Measurements from ENCODE around the gene BLMH. TPM values are rescaled to one million over a fixed set of nuclear protein-coding genes. Genes with fewer than 3 reads are reported as not detected.

Gene BLMH
- total and polyA plus RNA-seq, 2 donors from 2014 or later = 30.5 to 32.5 TPM

GRCh38 chr17:30234964-30235363, 56.8 kb downstream of the BLMH start:
- Histone ChIP-seq H3K4me3 (ENCODE audit: low read length in 3 of 3) (peak overlapping the region in 1 of 3 donors; percentile 62), H3K4me1 (ENCODE audit: control insufficient read depth in 2 of 3, insufficient read depth in 2 of 3, low read depth in 1 of 3, low read length in 3 of 3) (peaks cover 0 to 6% (median 0%) of the 10 kb centered on the region in 3 donors), H3K9me3 (ENCODE audit: control insufficient read depth in 2 of 3, insufficient read depth in 1 of 3, low read length in 3 of 3) (no peaks in the 10 kb centered on the region), H3K27me3 (ENCODE audit: control insufficient read depth, insufficient read depth, low read length) (peaks cover 6% of the 10 kb centered on the region), H3K27ac (ENCODE audit: low read depth in 2 of 2, low read length in 2 of 2) (no peak overlapping the region), H3K9ac (ENCODE audit: low read length in 3 of 3) (no peak overlapping the region), H3K36me3 (ENCODE audit: control insufficient read depth in 2 of 3, insufficient read depth in 3 of 3, low read length in 3 of 3) (no peaks in the 10 kb centered on the region)
- no peak for TF ChIP-seq CTCF (IDR thresholded peaks at IDR 0.05; ENCODE audit: borderline replicate concordance, extremely low read depth, insufficient read depth)
- DNase-seq (peak in 3 of 5 donors; percentile 21 to 62 (median 58)), FAIRE-seq (no peak)
- intact Hi-C loops (cut with DNase I) = no loop called here

- no peak for TF ChIP-seq CTCF (IDR thresholded peaks at IDR 0.05; ENCODE audit: borderline replicate concordance, extremely low read depth, insufficient read depth)
- H3K4me1 ChIP-seq (ENCODE audit: control insufficient read depth in 2 of 3, insufficient read depth in 2 of 3, low read depth in 1 of 3, low read length in 3 of 3) = peaks cover 0 to 6% (median 0%) of the 10 kb centered on the region in 3 donors
- H3K27ac ChIP-seq (ENCODE audit: low read depth in 2 of 2, low read length in 2 of 2) = no peak overlapping the region
- H3K27me3 ChIP-seq (ENCODE audit: control insufficient read depth, insufficient read depth, low read length) = peaks cover 6% of the 10 kb centered on the region
- no peaks in the 10 kb centered on the region for H3K36me3 ChIP-seq (ENCODE audit: control insufficient read depth in 2 of 3, insufficient read depth in 3 of 3, low read length in 3 of 3)
- FAIRE-seq (no peak), DNase-seq (no peak)
- intact Hi-C loops (cut with DNase I) = no loop called here
- H3K9me3 ChIP-seq (ENCODE audit: control insufficient read depth in 2 of 3, insufficient read depth in 1 of 3, low read length in 3 of 3) = no peaks in the 10 kb centered on the region
- no peak overlapping the region for H3K4me3 ChIP-seq (ENCODE audit: low read length in 3 of 3)
- H3K9ac ChIP-seq (ENCODE audit: low read length in 3 of 3) = no peak overlapping the region
Observed at GRCh38 chr17:30234296-30234695, 57.4 kb downstream of the BLMH start.

- Histone ChIP-seq H3K9ac (ENCODE audit: low read length in 3 of 3) (no peak overlapping the region), H3K4me3 (ENCODE audit: low read length in 3 of 3) (no peak overlapping the region), H3K27me3 (ENCODE audit: control insufficient read depth, insufficient read depth, low read length) (peaks cover 6% of the 10 kb centered on the region), H3K36me3 (ENCODE audit: control insufficient read depth in 2 of 3, insufficient read depth in 3 of 3, low read length in 3 of 3) (no peaks in the 10 kb centered on the region), H3K27ac (ENCODE audit: low read depth in 2 of 2, low read length in 2 of 2) (no peak overlapping the region), H3K4me1 (ENCODE audit: control insufficient read depth in 2 of 3, insufficient read depth in 2 of 3, low read depth in 1 of 3, low read length in 3 of 3) (peaks cover 0 to 6% (median 0%) of the 10 kb centered on the region in 3 donors), H3K9me3 (ENCODE audit: control insufficient read depth in 2 of 3, insufficient read depth in 1 of 3, low read length in 3 of 3) (no peaks in the 10 kb centered on the region)
- no peak for TF ChIP-seq CTCF (IDR thresholded peaks at IDR 0.05; ENCODE audit: borderline replicate concordance, extremely low read depth, insufficient read depth)
- intact Hi-C loops (cut with DNase I) = no loop called here
- DNase-seq = no peak
- FAIRE-seq = no peak
Observed at GRCh38 chr17:30232824-30233427, 58.8 kb downstream of the BLMH start.
